CD4-positive, alpha-beta memory T cell (primary cell): ENCODE results near the gene ADAMTSL1. TPM values are rescaled to one million over a fixed set of nuclear protein-coding genes. Genes with fewer than 3 reads are reported as not detected.
"Not testable (repeated sequence)": the region's sequence is repeated elsewhere in the genome, so short reads cannot be mapped to it uniquely, and the experiment has no call there.

Experiments used
- CTCF ChIA-PET: fragments of 350-600 bp; sonication (Branson Sonifier 250); formaldehyde crosslinking; loops from one replicate; lab custom pipeline; 2021; ENCODE audit warnings: inconsistent platforms; ENCODE audit not compliant: partially characterized antibody; lab: Charles Lee
- POLR2A ChIA-PET: fragments of 350-600 bp; sonication (Branson Sonifier 250); formaldehyde crosslinking; loops from one replicate; lab custom pipeline; 2021; ENCODE audit not compliant: partially characterized antibody; lab: Charles Lee
- DNase-seq, 5 donors: peaks; one replicate each; pipeline versions ENCODE4 v3.0.0 to v3.0.0-alpha.2; 2020 to 2022; ENCODE audit warnings: mixed read lengths in 1 of 5
- H3K27ac ChIP-seq: one replicate; pipeline ENCODE4 v1.7.0; 2013; ENCODE audit warnings: low read depth, low read length
- H3K27me3 ChIP-seq: 2 replicates; pipeline ENCODE4 v1.7.0; 2013; ENCODE audit warnings: mild to moderate bottlenecking, low read length, moderate library complexity; ENCODE audit not compliant: insufficient read depth
- H3K36me3 ChIP-seq: 2 replicates; pipeline ENCODE4 v1.7.0; 2013; ENCODE audit warnings: mild to moderate bottlenecking, low read length, moderate library complexity; ENCODE audit not compliant: insufficient read depth
- H3K4me1 ChIP-seq: 2 replicates; pipeline ENCODE4 v1.7.0; 2013; ENCODE audit warnings: mild to moderate bottlenecking, low read length, moderate library complexity; ENCODE audit not compliant: insufficient read depth
- H3K4me3 ChIP-seq, 2 donors: one replicate each; pipeline ENCODE4 v1.7.0; 2013; ENCODE audit warnings: low read length in 2 of 2, mild to moderate bottlenecking in 1 of 2
- H3K9me3 ChIP-seq, 2 donors: one replicate each; pipeline ENCODE4 v1.7.0; 2013; ENCODE audit warnings: low read length in 2 of 2, control low read depth in 1 of 2; ENCODE audit not compliant: control insufficient read depth in 1 of 2
- H3K27ac Mint-ChIP-seq, 7 donors: one replicate each; pipeline ENCODE4 v1.8.0; 2020 to 2021; ENCODE audit warnings: mixed read lengths in 7 of 7, mild to moderate bottlenecking in 6 of 7, inconsistent platforms in 3 of 7, moderate library complexity in 3 of 7
- H3K27me3 Mint-ChIP-seq, 2 donors: one replicate each; pipeline ENCODE4 v1.8.0; 2020 to 2021; ENCODE audit warnings: mixed read lengths in 2 of 2
- H3K36me3 Mint-ChIP-seq, 2 donors: one replicate each; pipeline ENCODE4 v1.8.0; 2020 to 2021; ENCODE audit warnings: mixed read lengths in 2 of 2, inconsistent platforms in 1 of 2, mild to moderate bottlenecking in 1 of 2
- H3K4me1 Mint-ChIP-seq, 4 donors: one replicate each; pipeline ENCODE4 v1.8.0; 2020 to 2021; ENCODE audit warnings: mixed read lengths in 4 of 4, mild to moderate bottlenecking in 1 of 4
- H3K4me3 Mint-ChIP-seq, 8 donors: one replicate each; pipeline ENCODE4 v1.8.0; 2020 to 2021; ENCODE audit warnings: mixed read lengths in 8 of 8, mild to moderate bottlenecking in 7 of 8, moderate library complexity in 6 of 8, inconsistent platforms in 3 of 8
- H3K9me3 Mint-ChIP-seq, 8 donors: one replicate each; pipeline ENCODE4 v1.8.0; 2020 to 2021; ENCODE audit warnings: mixed read lengths in 8 of 8, mild to moderate bottlenecking in 5 of 8, inconsistent platforms in 3 of 8, moderate library complexity in 1 of 8
- intact Hi-C: fragments of 100-400 bp; cut with micrococcal nuclease; formaldehyde crosslinking; loops from one replicate; pipeline ENCODE4 v1.15.1; 2023
- polyA plus RNA-seq, 2 donors: library from polyadenylated mRNA; unstranded; fragments of 300-500 nt; fragmentation: Illumina TruSeq; gene quantifications; one replicate each; pipeline ENCODE4 v1.2.3, GENCODE V29; 2021
- total RNA-seq, 2 experiments: library from RNA; stranded (reverse); gene quantifications; one replicate each; pipeline ENCODE4 v1.2.3, GENCODE V29; 2021

Gene ADAMTSL1
- total and polyA plus RNA-seq, 4 experiments from 2014 or later: not detected

DNA sequence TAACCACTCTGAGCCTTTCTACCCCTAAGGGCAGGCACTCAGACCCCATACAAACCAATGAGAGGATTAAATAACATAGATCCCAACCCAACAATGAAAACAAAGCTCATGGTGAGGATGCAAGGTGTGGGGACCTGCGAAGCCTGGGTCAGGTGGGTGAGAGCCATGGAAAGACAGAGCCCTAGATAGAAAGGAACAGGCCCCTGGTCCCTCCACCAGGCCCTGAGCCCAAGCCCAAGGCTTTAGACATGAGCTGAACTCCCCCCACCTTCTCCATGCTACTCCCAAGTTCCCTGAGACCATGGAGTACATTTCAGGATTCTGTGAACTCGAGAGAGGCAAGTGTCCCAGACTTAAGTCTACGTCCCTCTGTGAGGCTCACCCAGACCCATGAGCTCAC is 452.6 kb downstream of the ADAMTSL1 start:
- Mint-ChIP-seq H3K36me3 (no peaks in the 10 kb centered on the region), H3K4me3 (no peak overlapping the region), H3K4me1 (no peaks in the 10 kb centered on the region), H3K27ac (no peak overlapping the region), H3K27me3 (no peaks in the 10 kb centered on the region), H3K9me3 (no peaks in the 10 kb centered on the region)
- H3K27me3 ChIP-seq: no peaks in the 10 kb centered on the region
- H3K27ac ChIP-seq: no peak overlapping the region
- no peak for DNase-seq
- intact Hi-C loops: no loop called here
- H3K36me3 ChIP-seq: no peaks in the 10 kb centered on the region
- H3K4me1 ChIP-seq: no peaks in the 10 kb centered on the region
- no peaks in the 10 kb centered on the region for H3K9me3 ChIP-seq
- CTCF ChIA-PET: no interaction called here
- POLR2A ChIA-PET: no interaction called here
- no peak overlapping the region for H3K4me3 ChIP-seq

DNA sequence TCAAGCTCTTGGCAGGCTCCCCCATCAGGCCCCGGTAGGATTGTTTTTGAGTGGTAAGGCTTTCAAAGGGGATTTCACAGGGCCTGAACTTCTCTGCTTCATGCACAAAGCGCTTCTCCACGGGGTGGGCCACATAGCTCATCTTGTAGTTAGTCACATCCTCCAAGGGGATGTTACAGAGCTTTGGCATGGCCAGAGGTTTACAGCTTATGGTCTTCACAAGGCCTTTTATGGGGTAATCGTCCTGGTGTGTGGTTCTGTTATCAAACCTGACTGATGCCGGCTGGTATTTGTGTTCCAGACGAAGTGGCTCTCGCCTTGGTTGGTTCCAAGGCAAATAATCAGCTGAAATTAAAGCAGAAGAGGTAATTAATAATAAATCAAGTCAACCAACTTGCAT is 454.8 kb downstream of the ADAMTSL1 start:
- no peaks in the 10 kb centered on the region for H3K27me3 Mint-ChIP-seq
- Histone ChIP-seq H3K27me3 (no peaks in the 10 kb centered on the region), H3K9me3 (no peaks in the 10 kb centered on the region), H3K36me3 (no peaks in the 10 kb centered on the region), H3K27ac (no peak overlapping the region), H3K4me3 (no peak overlapping the region), H3K4me1 (no peaks in the 10 kb centered on the region)
- H3K36me3 Mint-ChIP-seq: no peaks in the 10 kb centered on the region
- H3K4me3 Mint-ChIP-seq: no peak overlapping the region
- no peak for DNase-seq
- intact Hi-C loops: no loop called here
- peaks cover 0 to 2% (median 0%) of the 10 kb centered on the region in 8 donors for H3K9me3 Mint-ChIP-seq
- ChIA-PET POLR2A (interaction anchor here (0.6 kb wide), 1 partner anchor 81 kb away, joined by 3 read pairs; no protein-coding TSS in a partner anchor), CTCF (no interaction called here)
- no peaks in the 10 kb centered on the region for H3K4me1 Mint-ChIP-seq
- H3K27ac Mint-ChIP-seq: no peak overlapping the region

DNA sequence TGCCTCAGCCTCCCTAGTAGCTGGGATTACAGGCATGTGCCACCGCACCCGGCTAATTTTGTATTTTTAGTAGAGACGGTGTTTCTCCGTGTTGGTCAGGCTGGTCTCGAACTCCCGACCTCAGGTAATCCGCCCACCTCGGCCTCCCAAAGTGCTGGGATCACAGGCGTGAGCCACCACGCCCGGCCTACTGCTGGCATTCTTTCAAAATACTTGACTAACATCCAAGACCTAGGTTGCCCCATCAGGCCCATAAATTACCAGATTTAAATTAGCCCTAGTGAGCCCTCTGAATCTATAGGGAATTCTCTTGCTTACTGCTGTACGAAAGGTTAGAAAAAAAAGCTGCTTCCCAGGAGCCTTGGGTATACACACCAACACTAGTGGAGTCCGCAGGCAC is 456.7 kb downstream of the ADAMTSL1 start:
- CTCF ChIA-PET, H3K27me3 ChIP-seq, H3K4me1 Mint-ChIP-seq, H3K27ac ChIP-seq, intact Hi-C loops, H3K36me3 ChIP-seq, POLR2A ChIA-PET, H3K9me3 ChIP-seq, H3K4me3 ChIP-seq, H3K27me3 Mint-ChIP-seq, H3K36me3 Mint-ChIP-seq, H3K4me1 ChIP-seq, H3K4me3 Mint-ChIP-seq, H3K27ac Mint-ChIP-seq, DNase-seq: not testable (repeated sequence)
- H3K9me3 Mint-ChIP-seq: peaks cover 0 to 13% (median 0%) of the 10 kb centered on the region in 8 donors

DNA sequence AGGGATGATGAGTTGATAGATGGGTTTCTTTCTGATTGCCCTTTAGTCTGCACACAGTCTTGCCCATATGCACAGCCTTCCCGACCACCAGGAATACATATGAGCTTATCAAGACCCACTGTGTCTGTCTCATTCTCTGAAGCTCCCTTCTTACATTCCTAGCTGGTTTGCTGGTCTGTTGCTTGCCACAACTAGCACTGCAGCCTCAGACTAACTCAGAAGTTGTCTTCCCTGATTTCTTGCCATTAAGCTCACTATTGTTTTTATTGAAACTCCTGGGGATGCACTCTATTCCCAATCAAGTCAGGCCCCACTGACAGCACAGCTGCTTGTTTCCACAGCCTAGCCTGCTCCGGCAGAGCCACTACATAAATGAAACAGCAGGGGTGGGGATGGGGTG is 461.6 kb downstream of the ADAMTSL1 start:
- no peak overlapping the region for H3K4me3 ChIP-seq
- Mint-ChIP-seq H3K4me3 (no peak overlapping the region), H3K36me3 (no peaks in the 10 kb centered on the region), H3K4me1 (no peaks in the 10 kb centered on the region), H3K27me3 (peaks cover 0 to 2% of the 10 kb centered on the region in 2 donors), H3K27ac (no peak overlapping the region), H3K9me3 (peaks cover 0 to 15% (median 0%) of the 10 kb centered on the region in 8 donors)
- no peak overlapping the region for H3K27ac ChIP-seq
- H3K36me3 ChIP-seq: no peaks in the 10 kb centered on the region
- CTCF ChIA-PET: no interaction called here
- H3K9me3 ChIP-seq: no peaks in the 10 kb centered on the region
- POLR2A ChIA-PET: no interaction called here
- no peak for DNase-seq
- H3K27me3 ChIP-seq: no peaks in the 10 kb centered on the region
- intact Hi-C loops: no loop called here
- no peaks in the 10 kb centered on the region for H3K4me1 ChIP-seq

DNA sequence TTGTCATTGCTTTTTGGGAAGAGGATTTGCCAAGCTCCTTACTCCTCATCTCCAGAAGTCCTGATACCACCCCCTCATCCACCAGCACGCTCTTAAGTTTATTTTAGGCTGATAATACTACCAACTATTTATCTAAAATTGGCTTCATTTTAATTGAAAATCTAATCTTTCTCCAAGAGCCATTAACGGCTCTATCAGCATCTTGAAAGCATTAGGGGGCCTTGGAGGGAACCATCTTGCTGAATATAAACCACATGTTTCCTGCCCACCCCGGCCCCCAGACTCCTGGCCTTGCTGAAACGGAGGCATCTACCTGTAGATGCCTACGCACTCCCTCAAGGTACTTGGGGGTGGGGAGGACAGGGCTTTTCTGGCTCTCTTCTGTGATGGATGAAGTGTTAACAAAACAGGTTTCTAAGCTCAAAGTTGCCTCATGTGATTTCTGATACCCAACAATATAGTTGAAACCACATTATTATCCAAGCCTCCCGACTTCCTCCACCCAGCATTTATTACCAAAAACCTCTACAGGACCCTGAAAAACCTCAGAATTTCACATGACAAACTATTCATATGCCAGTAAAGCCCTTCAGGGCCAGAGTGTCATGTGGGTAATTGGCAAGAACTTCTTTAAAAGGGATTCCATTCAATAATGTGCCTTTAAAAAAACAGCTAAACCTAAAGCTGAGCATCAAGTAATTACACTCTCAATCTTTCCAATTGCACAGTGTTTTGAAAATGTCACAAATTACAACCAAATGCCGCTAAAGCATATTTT is 462.3 kb downstream of the ADAMTSL1 start:
- H3K27me3 ChIP-seq: no peaks in the 10 kb centered on the region
- no peak overlapping the region for H3K4me3 Mint-ChIP-seq
- no peaks in the 10 kb centered on the region for H3K36me3 Mint-ChIP-seq
- H3K4me1 ChIP-seq: no peaks in the 10 kb centered on the region
- H3K27ac ChIP-seq: no peak overlapping the region
- DNase-seq: no peak
- no peak overlapping the region for H3K27ac Mint-ChIP-seq
- POLR2A ChIA-PET: no interaction called here
- H3K4me1 Mint-ChIP-seq: no peaks in the 10 kb centered on the region
- H3K9me3 Mint-ChIP-seq: peaks cover 0 to 15% (median 0%) of the 10 kb centered on the region in 8 donors
- no peaks in the 10 kb centered on the region for H3K9me3 ChIP-seq
- intact Hi-C loops: no loop called here
- no peaks in the 10 kb centered on the region for H3K36me3 ChIP-seq
- H3K4me3 ChIP-seq: no peak overlapping the region
- H3K27me3 Mint-ChIP-seq: peaks cover 0 to 2% of the 10 kb centered on the region in 2 donors
- CTCF ChIA-PET: no interaction called here

DNA sequence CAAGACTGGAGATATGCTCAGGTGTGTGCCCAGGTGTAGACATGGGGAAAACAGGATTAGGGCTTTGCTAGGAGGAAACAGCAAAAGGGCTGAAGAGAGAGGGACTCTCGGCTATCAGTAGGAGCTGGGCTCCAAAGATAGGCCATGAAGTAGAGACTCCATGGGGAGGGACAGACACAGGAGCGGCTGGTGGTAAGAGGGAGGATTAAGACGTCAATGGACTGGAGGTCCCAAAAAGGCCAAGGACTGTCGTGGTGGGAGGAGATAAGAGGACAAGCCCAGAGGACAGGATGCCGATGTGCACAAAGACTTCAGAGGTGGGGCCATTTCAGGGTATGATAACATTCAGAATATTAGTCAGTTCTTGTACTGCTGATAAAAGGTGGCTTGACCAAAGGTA is 466.0 kb downstream of the ADAMTSL1 start:
- Mint-ChIP-seq H3K4me3 (no peak overlapping the region), H3K4me1 (no peaks in the 10 kb centered on the region), H3K9me3 (peaks cover 0 to 7% (median 0%) of the 10 kb centered on the region in 8 donors), H3K36me3 (no peaks in the 10 kb centered on the region), H3K27ac (no peak overlapping the region), H3K27me3 (peaks cover 3% of the 10 kb centered on the region in 2 donors)
- Histone ChIP-seq H3K4me1 (no peaks in the 10 kb centered on the region), H3K27ac (no peak overlapping the region), H3K4me3 (no peak overlapping the region), H3K36me3 (no peaks in the 10 kb centered on the region), H3K9me3 (no peaks in the 10 kb centered on the region), H3K27me3 (no peaks in the 10 kb centered on the region)
- ChIA-PET CTCF (no interaction called here), POLR2A (no interaction called here)
- intact Hi-C loops: no loop called here
- DNase-seq: no peak

DNA sequence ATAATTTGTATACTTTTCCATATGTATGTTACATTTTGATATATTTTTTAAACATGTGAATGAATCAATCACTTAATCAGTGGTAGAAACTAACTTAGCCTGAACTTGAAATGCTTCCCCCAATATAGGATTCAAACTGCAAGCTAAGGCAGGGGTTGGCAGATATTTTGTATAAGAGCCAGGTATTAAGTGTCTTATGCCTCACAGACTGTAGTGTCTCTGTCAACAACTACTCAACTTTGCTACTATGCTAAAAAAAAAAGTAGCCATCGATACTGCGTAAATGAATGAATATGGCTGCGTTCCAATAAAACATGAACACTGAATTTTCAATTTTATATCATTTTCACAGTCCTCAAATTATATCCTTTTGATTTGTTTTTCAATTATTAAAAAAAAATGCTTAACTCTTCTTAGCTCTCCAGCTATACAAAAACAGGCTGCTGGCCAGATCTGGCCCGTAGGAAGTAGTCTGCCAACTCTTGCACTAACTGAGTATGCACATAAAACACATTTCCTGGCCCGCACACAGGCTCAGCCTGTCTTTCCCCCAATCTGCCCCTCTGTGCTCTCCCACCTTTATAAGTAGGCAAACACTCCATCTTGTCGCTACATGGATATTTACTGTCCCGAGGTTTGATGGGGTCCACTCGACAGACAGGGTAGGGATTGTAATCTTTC is 467.2 kb downstream of the ADAMTSL1 start:
- CTCF ChIA-PET: no interaction called here

More for the DNA sequence above, 467.2 kb downstream of the ADAMTSL1 start:
- H3K36me3 Mint-ChIP-seq: no peaks in the 10 kb centered on the region
- no peak overlapping the region for H3K4me3 ChIP-seq
- H3K9me3 Mint-ChIP-seq: peaks cover 0 to 2% (median 0%) of the 10 kb centered on the region in 8 donors
- H3K36me3 ChIP-seq: no peaks in the 10 kb centered on the region
- H3K27ac ChIP-seq: no peak overlapping the region
- intact Hi-C loops: no loop called here
- no peaks in the 10 kb centered on the region for H3K4me1 ChIP-seq
- no peak for DNase-seq
- H3K4me1 Mint-ChIP-seq: no peaks in the 10 kb centered on the region
- H3K4me3 Mint-ChIP-seq: no peak overlapping the region
- no peak overlapping the region for H3K27ac Mint-ChIP-seq
- no peaks in the 10 kb centered on the region for H3K27me3 ChIP-seq
- POLR2A ChIA-PET: no interaction called here
- peaks cover 8 to 10% of the 10 kb centered on the region in 2 donors for H3K27me3 Mint-ChIP-seq
- no peaks in the 10 kb centered on the region for H3K9me3 ChIP-seq
